ENCODE results near the gene AKIRIN2.

The AKIRIN2 gene

DNA sequence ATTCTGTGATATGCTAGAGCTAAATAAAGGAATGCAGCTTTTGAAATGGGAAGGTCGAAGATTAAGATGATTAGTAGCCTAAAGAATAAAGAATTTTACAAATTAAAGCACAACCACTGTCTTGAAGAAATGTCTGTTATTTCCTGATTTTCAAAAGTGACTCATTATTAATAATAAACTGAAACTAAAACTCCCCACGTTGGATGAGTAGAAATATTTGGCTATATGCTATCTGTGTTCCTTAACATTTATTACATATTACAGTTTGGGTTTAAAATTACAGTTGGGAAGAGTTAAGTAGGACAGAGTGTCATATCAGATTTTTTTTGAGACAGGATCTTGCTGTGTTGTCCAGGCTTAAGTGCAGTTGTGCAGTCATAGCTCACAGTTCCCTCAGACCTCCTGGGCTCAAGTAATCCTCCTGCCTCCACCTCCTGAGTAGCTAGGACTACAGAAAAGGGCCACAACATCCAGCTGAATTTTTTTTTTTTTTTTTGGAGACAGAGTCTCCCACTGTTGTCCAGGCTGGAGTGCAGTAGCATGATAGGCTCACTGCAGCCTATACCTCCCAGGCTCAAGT is 47.1 kb downstream of the AKIRIN2 start:
- no peak for DNase-seq (ENCODE audit: low spot score)

DNA sequence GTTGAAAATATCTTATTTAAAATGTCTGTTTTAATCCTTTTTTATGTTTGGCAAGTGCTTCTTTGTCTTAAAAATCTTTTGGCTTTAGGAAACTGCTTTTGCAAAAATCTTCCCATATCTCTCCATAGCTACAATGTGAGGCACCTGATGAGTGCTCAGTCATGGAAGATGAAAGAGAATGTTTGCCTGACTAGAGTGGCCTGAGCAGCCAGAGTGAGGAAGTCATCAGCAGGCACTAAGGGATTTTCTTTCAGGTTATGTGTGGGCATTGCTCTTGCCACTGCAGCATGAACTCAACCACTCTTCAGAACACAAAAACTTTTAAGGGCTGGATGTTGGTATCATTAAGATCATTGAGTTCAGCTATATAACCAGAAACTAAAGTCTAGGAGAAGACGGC is 47.9 kb downstream of the AKIRIN2 start:
- no peak for DNase-seq (ENCODE audit: low spot score)

DNA sequence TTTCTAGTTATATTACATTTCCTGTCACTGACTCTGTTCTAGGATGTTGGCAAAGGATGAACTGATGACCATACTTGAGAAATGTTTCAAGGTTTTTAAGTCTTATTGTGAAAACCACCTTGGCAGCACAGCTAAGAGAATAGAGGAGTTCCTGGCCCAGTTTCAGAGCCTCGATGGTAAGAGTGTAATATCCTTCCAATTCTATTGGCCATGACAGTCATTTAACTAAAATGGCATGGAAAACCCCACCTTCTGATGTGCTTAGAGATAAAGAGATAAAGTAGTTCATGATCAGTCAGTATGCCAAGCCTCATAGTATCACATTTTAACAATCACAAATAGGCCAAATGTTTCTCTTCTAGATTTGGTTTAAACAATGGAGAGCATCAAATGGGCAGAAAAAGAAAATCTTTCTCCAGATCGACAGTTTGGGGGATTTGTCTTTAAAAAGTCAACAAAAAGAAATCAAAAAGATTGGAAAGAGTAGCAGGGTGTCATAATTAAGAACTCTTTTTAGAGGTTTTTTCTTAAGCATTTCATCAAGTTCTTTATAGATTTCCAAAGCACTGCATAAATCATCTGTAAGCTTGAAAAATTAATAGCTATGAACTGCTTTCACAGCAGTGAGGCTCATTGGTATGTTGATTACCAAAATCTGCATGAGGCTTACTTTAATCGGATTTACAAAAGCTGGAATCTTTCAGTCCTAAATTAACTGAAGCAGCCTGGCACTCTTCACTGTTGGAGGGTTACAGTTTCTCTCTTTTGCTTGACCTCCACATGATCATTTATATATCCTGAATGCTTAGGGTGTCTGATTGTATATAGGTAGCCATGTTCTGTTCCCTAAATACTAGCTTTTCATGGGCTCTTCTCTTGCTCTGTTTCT is 48.7 kb downstream of the AKIRIN2 start:
- no peak for DNase-seq (ENCODE audit: low spot score)

DNA sequence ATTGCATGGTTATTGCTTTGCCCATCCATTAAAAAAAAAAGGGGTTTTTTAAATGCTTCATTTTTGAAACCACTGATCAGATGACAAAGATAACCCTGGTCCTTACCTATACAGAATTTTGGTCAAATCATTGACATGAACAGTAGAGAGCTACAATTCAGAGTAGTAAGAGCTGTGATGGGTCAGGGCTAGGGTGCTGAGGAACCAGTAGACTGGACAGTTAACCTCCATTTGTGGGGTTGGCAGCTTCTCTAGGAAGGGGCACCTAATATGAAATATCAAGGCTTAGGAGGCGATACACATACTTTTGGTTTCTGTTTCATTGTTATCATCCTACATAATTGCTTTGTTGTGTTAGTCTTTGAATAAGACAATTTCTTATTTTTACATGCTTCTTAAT is 57.0 kb downstream of the AKIRIN2 start:
- no peak for DNase-seq (ENCODE audit: low spot score)

DNA sequence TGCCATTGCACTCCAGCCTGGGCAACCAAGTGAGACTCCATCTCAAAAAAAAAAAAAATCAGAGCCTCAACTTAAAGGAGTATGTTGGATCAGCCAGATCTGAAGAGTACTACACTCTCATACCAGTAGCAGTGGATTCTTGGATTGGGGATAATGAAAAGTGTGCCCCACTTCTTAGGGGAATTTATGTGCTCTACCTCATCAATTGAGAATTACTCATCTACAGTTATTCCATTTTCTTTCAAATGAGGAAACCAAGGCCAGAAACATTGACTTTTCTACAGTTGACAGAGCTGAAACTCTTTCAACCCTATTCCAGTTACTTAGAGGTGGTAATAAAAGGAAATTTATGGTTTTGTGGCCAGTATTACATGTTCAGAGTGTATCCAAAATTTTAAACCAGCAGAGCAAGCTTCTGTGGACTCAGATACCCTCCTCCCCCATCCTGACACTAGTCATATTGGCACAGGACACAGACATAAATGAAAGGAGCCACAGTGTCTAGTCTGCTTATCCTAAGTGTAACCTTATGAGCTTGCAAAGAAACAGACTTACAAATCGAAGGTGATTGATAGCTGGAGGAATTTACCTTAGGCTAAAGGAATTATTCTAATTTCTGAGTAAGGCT is 60.9 kb downstream of the AKIRIN2 start:
- peak; percentile 28 for DNase-seq (ENCODE audit: low spot score)

DNA sequence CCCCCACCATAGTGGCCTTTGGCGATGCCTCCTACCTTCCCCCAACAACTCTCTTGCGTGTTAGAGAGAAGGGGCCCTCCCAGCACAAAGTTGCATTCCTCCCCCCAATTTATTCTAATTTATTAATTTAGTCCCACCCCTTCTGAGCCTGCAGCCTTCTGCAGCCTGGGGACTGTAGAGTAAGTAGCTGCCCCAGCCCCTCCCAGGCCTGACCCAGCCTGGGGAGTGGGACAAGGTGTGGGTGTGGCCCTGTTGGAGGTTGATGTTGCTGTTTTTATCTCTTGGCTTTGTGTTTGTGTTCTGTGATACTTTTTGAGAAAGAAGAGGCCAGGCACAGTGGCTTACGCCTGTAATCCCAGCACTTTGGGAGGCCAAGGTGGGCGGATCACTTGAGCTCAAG is 62.7 kb downstream of the AKIRIN2 start:
- DNase-seq (ENCODE audit: low spot score): no peak

DNA sequence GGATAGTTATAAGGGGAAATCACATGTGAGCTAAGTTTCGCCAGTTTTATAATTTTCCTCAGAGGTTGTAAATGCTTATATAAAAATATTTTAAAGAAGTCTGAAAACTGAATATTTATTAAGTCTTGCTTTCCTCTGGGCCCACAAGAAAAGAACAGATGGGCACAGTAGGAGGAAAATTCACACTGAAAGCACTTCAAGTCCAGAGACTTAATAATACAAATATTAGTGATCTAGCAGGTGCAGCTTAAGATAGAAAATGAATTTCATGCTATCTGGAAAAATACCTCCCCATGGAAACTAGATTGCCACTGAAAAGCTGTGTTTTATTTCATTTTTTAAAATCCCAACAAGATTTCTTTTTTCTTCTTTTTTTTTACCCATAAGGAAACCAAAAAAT is 64.9 kb downstream of the AKIRIN2 start:
- no peak for DNase-seq (ENCODE audit: low spot score)

DNA sequence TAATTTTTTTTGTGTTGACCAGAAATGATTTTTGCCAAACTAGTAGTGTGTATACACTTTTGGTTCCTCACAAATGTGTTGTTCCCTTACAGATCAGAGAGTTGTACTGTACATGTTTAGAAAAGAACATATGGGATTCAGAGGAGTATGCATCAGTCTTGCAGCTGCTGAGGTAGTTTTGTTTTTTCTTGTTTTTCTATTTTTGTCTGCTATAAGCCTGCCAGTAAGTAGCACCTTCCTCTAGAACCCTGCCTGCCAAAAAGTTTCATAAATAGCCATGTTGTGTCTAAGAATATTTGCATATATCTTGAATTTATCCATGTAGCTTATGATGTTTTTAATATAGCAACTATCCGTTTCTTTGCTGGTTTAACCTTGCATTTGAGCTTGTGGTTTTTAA is 65.7 kb downstream of the AKIRIN2 start:
- DNase-seq (ENCODE audit: low spot score): no peak

DNA sequence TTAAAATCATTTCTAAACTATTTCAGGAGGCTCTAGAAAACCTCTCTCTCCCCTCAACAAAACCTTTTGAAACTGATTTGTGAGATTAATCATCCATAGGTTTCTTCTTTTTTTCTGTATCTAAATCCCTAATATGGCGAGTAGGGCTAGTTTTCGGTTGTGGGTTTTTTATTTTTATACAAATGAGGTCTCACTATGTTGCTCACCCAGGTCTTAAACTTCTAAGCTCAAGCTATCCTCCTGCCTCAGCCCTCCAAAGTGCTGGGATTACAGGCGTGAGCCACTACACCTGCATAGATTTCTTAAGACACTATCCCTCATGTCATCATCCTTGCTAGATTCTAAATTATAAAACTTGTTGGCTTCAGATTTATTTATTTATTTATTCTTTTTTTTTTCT is 68.2 kb downstream of the AKIRIN2 start:
- no peak for DNase-seq (ENCODE audit: low spot score)

DNA sequence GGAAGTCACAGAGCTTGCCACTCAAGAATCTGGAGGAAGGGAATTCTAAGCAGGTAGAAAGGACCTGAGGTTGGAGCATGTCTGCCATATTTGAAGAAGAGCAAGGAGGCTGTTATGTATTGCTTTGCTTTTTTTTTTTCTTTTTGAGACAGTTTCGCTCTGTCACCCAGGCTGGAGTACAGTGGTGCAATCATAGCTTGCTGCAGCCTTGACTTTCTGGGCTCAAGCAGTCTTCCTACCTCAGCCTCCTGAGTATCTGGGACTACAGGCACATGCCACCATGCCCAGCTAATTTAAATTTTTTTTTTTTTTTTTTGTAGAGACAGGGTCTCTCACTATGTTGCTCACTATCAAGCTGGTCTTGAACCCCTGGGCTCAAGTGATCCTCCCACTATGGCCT is 71.3 kb downstream of the AKIRIN2 start:
- DNase-seq (ENCODE audit: low spot score): no peak

DNA sequence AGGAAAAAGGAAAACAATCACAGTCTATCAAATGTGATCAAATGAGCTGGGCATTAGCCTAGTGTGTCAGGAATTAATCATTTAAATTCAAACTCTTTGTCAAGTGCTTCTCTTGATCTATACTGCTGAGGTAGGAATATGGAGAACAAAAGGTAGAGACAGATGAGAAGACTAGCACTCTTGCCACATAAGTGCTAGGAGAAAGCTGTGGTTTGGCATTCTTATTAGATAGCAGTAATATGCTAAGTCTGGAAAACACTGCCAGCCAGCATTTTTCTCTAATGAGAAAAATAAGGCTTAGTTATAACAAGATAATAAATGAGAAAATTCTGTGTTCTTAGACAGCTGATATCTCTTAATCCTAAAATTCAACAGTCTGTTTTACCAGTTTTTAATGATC is 73.2 kb downstream of the AKIRIN2 start:
- DNase-seq (ENCODE audit: low spot score): peak; percentile 19

DNA sequence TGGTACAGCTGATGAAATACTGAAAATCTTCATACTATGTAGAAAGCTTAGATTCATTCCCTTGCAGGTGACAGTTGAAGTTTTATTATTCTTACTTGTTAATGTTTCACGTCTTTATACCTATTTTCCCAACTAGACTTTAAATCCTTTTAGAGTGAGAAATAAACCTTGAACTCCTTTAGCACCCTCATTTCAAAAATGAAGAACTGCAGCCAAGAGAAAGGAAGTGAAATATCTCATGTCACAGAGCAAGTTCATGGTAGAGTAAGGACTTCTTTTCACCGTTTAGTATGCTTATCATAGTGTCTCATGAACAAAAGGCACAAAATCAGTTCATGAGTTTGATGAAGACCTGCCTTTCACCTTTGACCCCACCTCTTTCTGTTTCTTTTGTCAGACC is 73.6 kb downstream of the AKIRIN2 start:
- no peak for DNase-seq (ENCODE audit: low spot score)

Measured in AG08395 (cell line).